ENCODE measurements around the gene PCDHA7. TPM values are rescaled to one million over a fixed set of nuclear protein-coding genes. Genes with fewer than 3 reads are reported as not detected.
"Not testable (repeated sequence)": the region's sequence is repeated elsewhere in the genome, so short reads cannot be mapped to it uniquely, and the experiment has no call there.

Gene PCDHA7
- total RNA-seq, 1 donor from 2014 or later = 2.3 TPM

GRCh38 chr5:140835622-140836510 is 1.8 kb downstream of the PCDHA7 start:
- no peak for TF ChIP-seq CTCF (conservative IDR thresholded peaks at IDR 0.05)
- Mint-ChIP-seq H3K4me1 (no peaks in the 10 kb centered on the region), H3K27me3 (ENCODE audit: low read depth) (no peaks in the 10 kb centered on the region), H3K9me3 (peaks cover 15% of the 10 kb centered on the region), H3K4me3 (no peak overlapping the region), H3K27ac (ENCODE audit: unreplicated experiment) (no peak overlapping the region), H3K36me3 (ENCODE audit: low read depth) (peaks cover 68% of the 10 kb centered on the region)
- DNase-seq (ENCODE audit: low read depth, low spot score) = no peak

DNA sequence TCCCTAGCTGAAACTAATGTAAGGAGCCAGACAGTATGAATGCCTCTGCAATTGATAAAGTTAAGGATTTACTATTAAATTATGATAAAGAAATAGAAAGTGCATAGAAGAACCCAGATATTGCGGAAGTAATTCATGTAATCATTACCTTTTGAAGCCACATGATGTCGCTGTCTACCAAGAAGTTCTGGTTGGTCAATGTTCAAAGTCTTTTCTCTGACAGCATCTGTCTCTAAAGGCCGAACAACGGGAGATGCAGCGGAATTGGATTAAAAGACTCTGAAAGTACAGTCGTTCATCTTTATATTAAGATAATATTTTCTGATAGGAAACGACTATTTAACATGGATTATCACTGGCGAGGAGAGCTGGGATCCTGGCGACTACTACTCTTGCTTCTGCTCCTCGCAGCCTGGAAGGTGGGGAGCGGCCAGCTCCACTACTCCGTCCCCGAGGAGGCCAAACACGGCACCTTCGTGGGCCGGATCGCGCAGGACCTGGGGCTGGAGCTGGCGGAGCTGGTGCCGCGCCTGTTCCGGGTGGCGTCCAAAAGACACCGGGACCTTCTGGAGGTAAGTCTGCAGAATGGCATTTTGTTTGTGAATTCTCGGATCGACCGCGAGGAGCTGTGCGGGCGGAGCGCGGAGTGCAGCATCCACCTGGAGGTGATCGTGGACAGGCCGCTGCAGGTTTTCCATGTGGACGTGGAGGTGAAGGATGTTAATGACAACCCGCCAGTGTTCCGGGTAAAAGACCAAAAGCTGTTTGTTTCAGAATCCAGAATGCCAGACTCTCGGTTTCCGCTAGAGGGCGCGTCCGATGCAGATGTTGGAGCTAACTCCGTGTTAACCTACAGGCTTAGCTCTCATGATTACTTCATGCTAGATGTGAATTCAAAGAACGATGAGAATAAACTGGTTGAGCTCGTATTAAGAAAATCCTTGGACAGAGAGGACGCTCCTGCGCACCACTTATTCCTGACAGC is 7.2 kb downstream of the PCDHA7 start, which contains the start of gene PCDHA8:
Gene PCDHA8 (plus strand): TSS at position 210 of the 985 bp plus-strand sequence. CDS start 135 bp downstream, at position 345.
- no peak for TF ChIP-seq CTCF (conservative IDR thresholded peaks at IDR 0.05)
- no peaks in the 10 kb centered on the region for H3K27me3 Mint-ChIP-seq (ENCODE audit: low read depth)
- no peak for DNase-seq (ENCODE audit: low read depth, low spot score)
- no peaks in the 10 kb centered on the region for H3K4me1 Mint-ChIP-seq
- H3K9me3 Mint-ChIP-seq = peaks cover 8% of the 10 kb centered on the region
- H3K4me3 Mint-ChIP-seq = no peak within 1 kb of the TSS
- peaks cover 47% of the 10 kb centered on the region for H3K36me3 Mint-ChIP-seq (ENCODE audit: low read depth)
- no peak within 1 kb of the TSS for H3K27ac Mint-ChIP-seq (ENCODE audit: unreplicated experiment)

DNA sequence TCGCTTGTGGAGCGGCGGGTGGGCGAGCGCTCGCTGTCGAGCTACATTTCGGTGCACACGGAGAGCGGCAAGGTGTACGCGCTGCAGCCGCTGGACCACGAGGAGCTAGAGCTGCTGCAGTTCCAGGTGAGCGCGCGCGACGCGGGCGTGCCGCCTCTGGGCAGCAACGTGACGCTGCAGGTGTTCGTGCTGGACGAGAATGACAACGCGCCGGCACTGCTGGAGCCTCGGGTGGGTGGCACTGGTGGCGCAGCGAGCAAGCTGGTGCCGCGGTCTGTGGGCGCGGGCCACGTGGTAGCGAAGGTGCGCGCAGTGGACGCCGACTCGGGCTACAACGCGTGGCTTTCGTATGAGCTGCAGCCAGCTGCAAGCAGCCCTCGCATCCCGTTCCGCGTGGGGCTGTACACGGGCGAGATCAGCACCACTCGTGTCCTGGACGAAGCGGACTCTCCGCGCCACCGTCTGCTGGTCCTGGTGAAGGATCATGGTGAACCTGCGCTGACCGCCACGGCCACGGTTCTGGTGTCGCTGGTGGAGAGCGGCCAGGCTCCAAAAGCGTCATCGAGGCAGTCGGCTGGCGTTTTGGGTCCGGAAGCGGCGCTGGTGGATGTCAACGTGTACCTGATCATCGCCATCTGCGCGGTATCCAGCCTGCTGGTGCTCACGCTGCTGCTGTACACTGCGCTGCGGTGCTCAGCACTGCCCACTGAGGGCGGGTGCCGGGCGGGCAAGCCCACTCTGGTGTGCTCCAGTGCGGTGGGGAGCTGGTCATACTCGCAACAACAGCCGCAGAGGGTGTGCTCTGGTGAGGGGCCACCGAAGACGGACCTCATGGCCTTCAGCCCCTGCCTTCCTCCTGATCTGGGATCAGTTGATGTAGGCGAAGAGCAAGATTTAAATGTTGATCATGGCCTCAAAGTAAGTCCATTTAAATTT is 9.0 kb downstream of the PCDHA7 start:
- H3K36me3 Mint-ChIP-seq (ENCODE audit: low read depth) = peaks cover 54% of the 10 kb centered on the region
- H3K9me3 Mint-ChIP-seq = peaks cover 20% of the 10 kb centered on the region
- no peaks in the 10 kb centered on the region for H3K27me3 Mint-ChIP-seq (ENCODE audit: low read depth)
- TF ChIP-seq CTCF (conservative IDR thresholded peaks at IDR 0.05) = no peak
- no peak for DNase-seq (ENCODE audit: low read depth, low spot score)
- H3K27ac Mint-ChIP-seq (ENCODE audit: unreplicated experiment) = no peak overlapping the region
- H3K4me1 Mint-ChIP-seq = no peaks in the 10 kb centered on the region
- no peak overlapping the region for H3K4me3 Mint-ChIP-seq

- Mint-ChIP-seq H3K36me3 (ENCODE audit: low read depth) (peaks cover 44% of the 10 kb centered on the region), H3K9me3 (peaks cover 15% of the 10 kb centered on the region)
- not testable (repeated sequence) for H3K4me1 Mint-ChIP-seq; H3K27ac Mint-ChIP-seq (ENCODE audit: unreplicated experiment); H3K4me3 Mint-ChIP-seq; H3K27me3 Mint-ChIP-seq (ENCODE audit: low read depth); DNase-seq (ENCODE audit: low read depth, low spot score)
- TF ChIP-seq CTCF (conservative IDR thresholded peaks at IDR 0.05) = peak; percentile 28
These were observed 14.4 kb downstream of the PCDHA7 start, which contains the start of gene PCDHA9 for GRCh38 chr5:140848139-140849102. TSS of gene PCDHA9 (plus strand) at chr5:140848382. CDS start at chr5:140848496, 114 bp downstream.

DNA sequence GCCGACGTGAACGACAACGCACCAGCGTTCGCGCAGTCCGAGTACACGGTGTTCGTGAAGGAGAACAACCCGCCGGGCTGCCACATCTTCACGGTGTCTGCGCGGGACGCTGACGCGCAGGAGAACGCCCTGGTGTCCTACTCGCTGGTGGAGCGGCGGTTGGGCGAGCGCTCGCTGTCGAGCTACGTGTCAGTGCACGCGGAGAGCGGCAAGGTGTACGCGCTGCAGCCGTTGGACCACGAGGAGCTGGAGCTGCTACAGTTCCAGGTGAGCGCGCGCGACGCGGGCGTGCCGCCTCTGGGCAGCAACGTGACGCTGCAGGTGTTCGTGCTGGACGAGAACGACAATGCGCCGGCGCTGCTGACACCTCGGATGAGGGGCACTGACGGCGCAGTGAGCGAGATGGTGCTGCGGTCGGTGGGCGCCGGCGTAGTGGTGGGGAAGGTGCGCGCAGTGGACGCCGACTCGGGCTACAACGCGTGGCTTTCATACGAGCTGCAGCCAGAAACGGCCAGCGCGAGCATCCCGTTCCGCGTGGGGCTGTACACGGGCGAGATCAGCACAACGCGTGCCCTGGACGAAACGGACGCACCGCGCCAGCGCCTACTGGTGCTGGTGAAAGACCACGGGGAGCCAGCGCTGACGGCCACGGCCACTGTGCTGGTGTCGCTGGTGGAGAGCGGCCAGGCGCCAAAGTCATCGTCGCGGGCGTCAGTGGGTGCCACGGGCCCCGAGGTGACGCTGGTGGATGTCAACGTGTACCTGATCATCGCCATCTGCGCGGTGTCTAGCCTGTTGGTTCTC is 16.0 kb downstream of the PCDHA7 start:
- not testable (repeated sequence) for DNase-seq (ENCODE audit: low read depth, low spot score); H3K27ac Mint-ChIP-seq (ENCODE audit: unreplicated experiment); H3K4me1 Mint-ChIP-seq; H3K27me3 Mint-ChIP-seq (ENCODE audit: low read depth); H3K4me3 Mint-ChIP-seq
- peaks cover 15% of the 10 kb centered on the region for H3K9me3 Mint-ChIP-seq
- H3K36me3 Mint-ChIP-seq (ENCODE audit: low read depth) = peaks cover 45% of the 10 kb centered on the region

All from neural crest cell (in vitro differentiated cells).